HepG2 (cell line): Measurements from ENCODE around the gene SOAT2. TPM values are rescaled to one million over a fixed set of nuclear protein-coding genes. Genes with fewer than 3 reads are reported as not detected.

Experiments used
- ADNP ChIP-seq: sonication (generic); formaldehyde crosslinking; IDR thresholded peaks from 2 replicates; pipeline ENCODE4 v1.4.0; 2020; ENCODE audit warnings: missing genetic modification reagents
- BATF2 ChIP-seq: sonication (generic); formaldehyde crosslinking; IDR thresholded peaks from 2 replicates; pipeline ENCODE4 v1.8.0; 2022; ENCODE audit warnings: mild to moderate bottlenecking, missing genetic modification reagents, moderate library complexity
- CENPT ChIP-seq: sonication (generic); formaldehyde crosslinking; IDR thresholded peaks from 2 replicates; pipeline ENCODE4 v1.8.0; 2022; ENCODE audit warnings: low read depth, mild to moderate bottlenecking, moderate library complexity, missing genetic modification reagents
- EP300 ChIP-seq, 3 experiments: sonication (generic) in 1 of 3; formaldehyde crosslinking in 1 of 3; IDR thresholded peaks; 2 replicates each; pipeline versions ENCODE4 v1.5.1 to v1.6.1; 2011 to 2020; ENCODE audit warnings: low read depth in 2 of 3, low read length in 2 of 3, borderline replicate concordance in 1 of 3, improper control_type of control experiment in 1 of 3, mild to moderate bottlenecking in 1 of 3, missing genetic modification reagents in 1 of 3, moderate library complexity in 1 of 3
- KDM6A ChIP-seq: IDR thresholded peaks from 2 replicates; pipeline ENCODE4 v1.6.1; 2016; ENCODE audit warnings: low read depth
- MED8 ChIP-seq: sonication (generic); formaldehyde crosslinking; IDR thresholded peaks from 2 replicates; pipeline ENCODE4 v1.8.1; 2023; ENCODE audit warnings: mild to moderate bottlenecking, missing genetic modification reagents; ENCODE audit not compliant: insufficient replicate concordance
- MLXIP ChIP-seq: sonication (generic); formaldehyde crosslinking; IDR thresholded peaks from 2 replicates; pipeline ENCODE4 v1.9.0; 2021; ENCODE audit warnings: missing genetic modification reagents, borderline replicate concordance
- MYPOP ChIP-seq: sonication (generic); formaldehyde crosslinking; IDR thresholded peaks from 2 replicates; pipeline ENCODE4 v1.8.1; 2023; ENCODE audit warnings: mild to moderate bottlenecking, moderate library complexity, missing genetic modification reagents
- POLR2AphosphoS5 ChIP-seq: IDR thresholded peaks from 2 replicates; pipeline ENCODE4 v1.6.1; 2012; ENCODE audit warnings: low read depth, low read length
- REST ChIP-seq, 2 experiments: IDR thresholded peaks; 2 replicates each; pipeline ENCODE4 v1.6.1; 2011 to 2012; ENCODE audit warnings: low read length in 2 of 2, borderline replicate concordance in 1 of 2, low read depth in 1 of 2, mild to moderate bottlenecking in 1 of 2, moderate library complexity in 1 of 2
- RFXANK ChIP-seq: IDR thresholded peaks from 2 replicates; pipeline ENCODE4 v1.6.1; 2016
- TP53 ChIP-seq: sonication (generic); formaldehyde crosslinking; conservative IDR thresholded peaks from 2 replicates; pipeline ENCODE4 v1.4.0; 2020; ENCODE audit warnings: missing genetic modification reagents
- YEATS4 ChIP-seq: sonication (generic); formaldehyde crosslinking; IDR thresholded peaks from 2 replicates; pipeline ENCODE4 v1.4.0; 2020; ENCODE audit warnings: missing genetic modification reagents, borderline replicate concordance
- ZNF383 ChIP-seq: sonication (generic); formaldehyde crosslinking; IDR thresholded peaks from 2 replicates; pipeline ENCODE4 v1.4.0; 2020; ENCODE audit warnings: missing genetic modification reagents, mild to moderate bottlenecking, borderline replicate concordance
- ZNF446 ChIP-seq: sonication (generic); formaldehyde crosslinking; IDR thresholded peaks from 2 replicates; pipeline ENCODE4 v1.5.0; 2020; ENCODE audit warnings: mild to moderate bottlenecking, missing genetic modification reagents
- ZNF510 ChIP-seq: sonication (generic); formaldehyde crosslinking; IDR thresholded peaks from 2 replicates; pipeline ENCODE4 v1.4.0; 2020; ENCODE audit warnings: low read depth, mild to moderate bottlenecking, missing genetic modification reagents
- ZNF574 ChIP-seq: sonication (generic); formaldehyde crosslinking; IDR thresholded peaks from 2 replicates; pipeline ENCODE4 v1.4.0; 2020; ENCODE audit warnings: missing genetic modification reagents
- polyA plus RNA-seq, 8 experiments: library from polyadenylated mRNA; depleted of rRNA in 3 of 8; stranded (reverse) in 7 of 8; unstranded in 1 of 8; fragments of >200 nt; fragmentation: Illumina TruSeq in 4 of 8; extraction: Trizol in 4 of 8; gene quantifications; 2 replicates each; pipeline versions ENCODE4 v1.2.1 to v1.2.3, GENCODE V29; 2011 to 2016; ENCODE audit warnings: low read depth in 4 of 8, missing spikeins in 1 of 8, mixed read lengths in 1 of 8; ENCODE audit not compliant: insufficient read depth in 1 of 8
- total RNA-seq, 5 experiments: library from RNA; depleted of rRNA; stranded (reverse); fragments of >200 nt; fragmentation: Illumina TruSeq; extraction: Trizol; gene quantifications; 2 replicates each; pipeline ENCODE4 v1.2.3, GENCODE V29; 2016; ENCODE audit warnings: low read depth in 1 of 5

The SOAT2 gene
- total and polyA plus RNA-seq, 2 of the 13 experiments (the other 11 are each of a cell fraction or from before 2014, with no cell fraction given): 14.9 to 108 TPM

GRCh38 chr12:53097564-53098353, 5.5 kb upstream of the SOAT2 start, which contains the start of gene IGFBP6 (continued):
- TF ChIP-seq MLXIP: no peak
- TF ChIP-seq EP300 (IDR thresholded peaks at IDR 0.05; ENCODE audit: low read depth in 2 of 2, low read length in 2 of 2): no peak
- TF ChIP-seq EP300 (CRISPR knock-in tag; IDR thresholded peaks at IDR 0.05; ENCODE audit: borderline replicate concordance): 0 out of 2 replicates have a peak, but pooled peaks have one; percentile 20
- no peak for TF ChIP-seq MED8 (CRISPR knock-in tag)
- TF ChIP-seq KDM6A (CRISPR knock-in tag): no peak
- no peak for TF ChIP-seq POLR2AphosphoS5
- TF ChIP-seq RFXANK (CRISPR knock-in tag): no peak
- 0 out of 2 replicates have a peak, but pooled peaks have one; percentile 13 for TF ChIP-seq ZNF574
- TF ChIP-seq BATF2: peak; percentile 71; the same call in 1 of the 2 replicates
- TF ChIP-seq TP53 (CRISPR knock-in tag): no peak
- TF ChIP-seq YEATS4 (CRISPR knock-in tag): no peak
- TF ChIP-seq ADNP (CRISPR knock-in tag): no peak
- no peak for TF ChIP-seq ZNF383 (CRISPR knock-in tag)
- TF ChIP-seq MYPOP (CRISPR knock-in tag): no peak
- TF ChIP-seq ZNF510 (CRISPR knock-in tag): no peak
- no peak for TF ChIP-seq ZNF446 (CRISPR knock-in tag)
- no peak for TF ChIP-seq CENPT
- no peak for TF ChIP-seq REST (IDR thresholded peaks at IDR 0.05; ENCODE audit: borderline replicate concordance in 1 of 2, low read depth in 1 of 2, low read length in 2 of 2)
